Vagina (tissue), 2 donors: Measurements from ENCODE around the gene CLEC4E.

Experiments
- POLR2A ChIP-seq, 2 donors: fragments of 450-650 bp; IDR thresholded peaks; one replicate each; pipeline ENCODE4 v1.6.1; 2017; ENCODE audit warnings: antibody characterized with exemption in 2 of 2, mild to moderate bottlenecking in 2 of 2, moderate library complexity in 2 of 2
- TF ChIP-seq, protein P1 (sequence below), 3 experiments: fragments of 450-650 bp in 2 of 3; fragments of 200-600 bp in 1 of 3; sonication (generic) in 1 of 3; IDR thresholded peaks; one replicate each; pipeline ENCODE4 v1.5.1; 2017 to 2019; ENCODE audit warnings: antibody characterized with exemption in 3 of 3, mild to moderate bottlenecking in 2 of 3, moderate library complexity in 2 of 3

DNA sequence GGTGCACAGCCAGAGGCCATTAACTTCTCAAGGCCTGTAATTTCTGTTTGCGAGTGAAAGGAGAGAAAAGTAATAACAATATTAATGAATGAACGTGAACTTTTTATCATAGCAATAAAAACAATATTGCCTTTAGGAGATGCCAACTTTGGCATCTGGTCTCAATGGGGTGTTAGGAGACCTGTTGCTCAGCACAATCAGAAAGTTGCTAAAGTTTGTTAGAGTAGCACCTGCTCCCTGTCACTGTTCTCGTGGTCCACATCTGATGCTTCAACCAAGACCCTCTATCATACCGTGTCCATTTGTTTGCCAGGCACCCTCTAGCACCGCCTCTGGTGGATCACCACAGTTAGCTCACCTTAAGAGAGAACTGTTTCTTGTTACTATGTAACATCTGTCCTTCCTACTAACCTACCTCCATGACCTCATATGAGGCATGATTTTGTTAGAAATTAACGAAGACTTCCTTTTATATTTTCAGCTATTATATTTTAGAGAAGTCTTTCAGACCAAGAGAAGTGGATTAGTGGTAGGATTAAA is 12.5 kb upstream of the CLEC4E start:
- TF ChIP-seq, protein P1, sequence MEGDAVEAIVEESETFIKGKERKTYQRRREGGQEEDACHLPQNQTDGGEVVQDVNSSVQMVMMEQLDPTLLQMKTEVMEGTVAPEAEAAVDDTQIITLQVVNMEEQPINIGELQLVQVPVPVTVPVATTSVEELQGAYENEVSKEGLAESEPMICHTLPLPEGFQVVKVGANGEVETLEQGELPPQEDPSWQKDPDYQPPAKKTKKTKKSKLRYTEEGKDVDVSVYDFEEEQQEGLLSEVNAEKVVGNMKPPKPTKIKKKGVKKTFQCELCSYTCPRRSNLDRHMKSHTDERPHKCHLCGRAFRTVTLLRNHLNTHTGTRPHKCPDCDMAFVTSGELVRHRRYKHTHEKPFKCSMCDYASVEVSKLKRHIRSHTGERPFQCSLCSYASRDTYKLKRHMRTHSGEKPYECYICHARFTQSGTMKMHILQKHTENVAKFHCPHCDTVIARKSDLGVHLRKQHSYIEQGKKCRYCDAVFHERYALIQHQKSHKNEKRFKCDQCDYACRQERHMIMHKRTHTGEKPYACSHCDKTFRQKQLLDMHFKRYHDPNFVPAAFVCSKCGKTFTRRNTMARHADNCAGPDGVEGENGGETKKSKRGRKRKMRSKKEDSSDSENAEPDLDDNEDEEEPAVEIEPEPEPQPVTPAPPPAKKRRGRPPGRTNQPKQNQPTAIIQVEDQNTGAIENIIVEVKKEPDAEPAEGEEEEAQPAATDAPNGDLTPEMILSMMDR (IDR thresholded peaks at IDR 0.05): no peak
- TF ChIP-seq POLR2A (IDR thresholded peaks at IDR 0.05): no peak
